Hematopoietic multipotent progenitor cell treated with erythropoietin and hydrocortisone succinate and interleukin-3 and kit ligand, for 17 days (in vitro differentiated cells): ENCODE results near the gene MYO9A.
"Not testable (repeated sequence)": the region's sequence is repeated elsewhere in the genome, so short reads cannot be mapped to it uniquely, and the experiment has no call there.

ENCODE experiments used
- DNase-seq: peaks from one replicate; pipeline ENCODE4 v3.0.0-alpha.2; 2015; ENCODE audit warnings: low spot score

Gene MYO9A

DNA sequence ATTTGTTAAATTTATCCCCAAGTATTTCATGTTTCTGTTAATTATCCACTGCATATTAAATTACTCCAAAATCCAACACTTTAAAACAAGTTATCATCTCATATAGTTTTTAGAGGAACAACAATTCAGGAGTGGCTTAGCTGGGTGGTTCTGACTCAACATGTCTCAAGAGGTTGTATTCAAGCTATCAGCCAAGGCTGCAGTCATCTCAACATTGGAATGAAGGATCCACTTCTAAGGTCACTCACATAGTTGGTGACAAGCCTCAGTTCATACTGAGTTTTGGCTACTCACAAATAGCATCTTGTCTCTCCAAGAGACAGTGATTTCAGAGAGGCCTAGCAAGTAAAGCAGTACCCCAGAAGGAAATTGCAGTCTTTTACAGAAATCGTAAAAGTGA lies 172.9 kb downstream of the MYO9A start:
- DNase-seq = no peak

GRCh38 chr15:71943806-71944205 lies 174.1 kb downstream of the MYO9A start:
- no peak for DNase-seq

GRCh38 chr15:71939981-71940588 lies 177.9 kb downstream of the MYO9A start:
- DNase-seq = no peak

DNA sequence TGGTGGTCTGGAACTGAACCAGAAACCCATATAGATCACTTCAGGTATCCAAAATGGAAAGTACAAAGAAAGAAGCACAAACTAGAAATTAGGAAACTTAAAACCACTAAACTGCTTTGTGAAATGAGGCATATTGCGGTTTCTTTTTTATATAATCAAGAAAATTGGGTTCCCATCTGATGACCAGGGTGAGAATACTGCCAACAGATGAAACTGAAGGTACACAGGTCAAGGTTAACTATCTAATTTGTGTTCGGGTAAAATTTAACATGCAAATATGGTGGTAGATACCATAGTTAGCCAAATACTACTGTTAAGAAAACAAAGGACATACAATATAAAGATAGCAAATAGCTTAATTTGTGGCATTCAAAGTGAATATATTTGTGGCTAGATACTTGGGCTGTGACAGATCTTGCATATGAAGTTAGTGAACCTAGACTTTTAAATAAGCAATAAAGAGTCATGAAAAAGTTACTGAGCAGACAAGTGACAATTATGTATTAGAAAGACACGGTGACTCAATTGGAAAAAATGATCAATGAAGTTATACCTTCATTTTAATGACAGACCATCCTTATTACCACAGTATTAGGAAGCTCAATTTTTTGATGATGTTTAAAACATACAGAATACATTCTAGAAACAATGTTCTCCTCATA lies 180.2 kb downstream of the MYO9A start:
- no peak for DNase-seq

DNA sequence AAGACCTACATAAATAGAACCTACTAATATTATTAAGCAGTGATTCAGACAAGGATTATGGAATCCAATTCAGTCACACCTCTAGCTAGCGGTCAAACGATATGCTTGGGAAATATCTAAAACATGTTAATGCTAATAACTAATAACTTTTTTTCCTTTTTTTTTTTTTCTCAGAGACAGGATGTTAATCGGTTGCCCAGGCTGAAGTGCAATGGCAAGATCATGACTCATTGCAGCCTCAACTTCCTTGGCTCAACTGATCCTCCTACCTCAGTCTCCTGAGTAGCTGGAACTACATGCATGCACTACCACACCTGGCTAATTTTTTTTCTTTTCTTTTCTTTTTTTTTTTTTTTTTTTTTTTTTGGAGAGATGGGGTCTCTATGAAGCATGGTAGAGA lies 183.5 kb downstream of the MYO9A start:
- no peak for DNase-seq

- DNase-seq = no peak
Measured at GRCh38 chr15:71932689-71933088, 185.3 kb downstream of the MYO9A start.

DNA sequence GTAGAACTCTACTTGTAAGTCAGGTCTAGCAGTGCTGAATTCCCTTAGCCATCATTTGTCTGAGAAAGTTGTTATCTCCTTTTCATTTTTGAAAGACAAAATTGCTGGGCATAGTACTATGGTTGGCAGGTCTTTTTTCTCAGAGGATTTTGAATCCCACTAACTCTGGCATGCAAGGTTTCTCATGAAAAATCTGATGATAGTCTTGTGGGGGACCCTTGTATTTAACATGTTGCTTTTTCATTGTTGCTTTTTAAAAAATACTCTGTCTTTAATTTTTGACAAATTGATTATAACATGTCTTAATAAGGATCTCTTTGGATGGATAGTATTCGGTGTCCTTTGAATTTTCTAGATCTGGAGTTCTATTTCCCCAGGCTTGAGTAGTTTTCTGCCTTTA lies 186.7 kb downstream of the MYO9A start:
- no peak for DNase-seq

DNA sequence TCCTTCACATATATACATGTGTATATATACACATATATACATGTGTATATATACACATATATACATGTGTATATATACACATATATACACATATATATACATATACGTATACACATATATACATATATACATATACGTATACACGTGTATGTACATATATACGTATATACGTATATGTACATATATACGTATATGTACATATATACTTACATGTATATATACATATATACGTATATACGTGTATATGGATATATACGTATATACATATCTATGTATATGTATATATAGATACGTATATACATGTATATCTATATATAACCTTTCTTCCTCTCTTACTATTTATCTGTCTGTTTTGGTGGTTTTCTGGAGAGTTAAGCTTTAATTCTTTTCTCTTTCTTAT lies 192.8 kb downstream of the MYO9A start:
- no peak for DNase-seq

DNA sequence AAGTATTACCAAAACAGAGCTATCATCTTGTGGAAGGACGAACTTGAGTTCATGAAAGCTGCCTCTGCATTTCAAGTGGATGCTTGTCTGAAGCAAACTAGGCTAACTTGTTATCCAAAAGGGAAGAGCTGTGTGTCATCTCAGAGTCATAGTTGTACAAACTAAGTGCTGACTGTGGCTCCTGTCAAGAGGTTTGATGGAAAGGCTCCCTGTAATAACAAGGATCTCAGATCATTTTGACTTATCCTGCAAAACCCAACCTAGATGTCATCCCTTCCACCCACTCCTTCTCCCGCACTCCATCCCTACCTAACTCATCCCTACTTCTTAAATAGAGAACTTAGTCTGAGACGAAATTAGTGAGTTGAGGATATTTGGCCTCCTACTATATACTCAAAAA lies 196.8 kb downstream of the MYO9A start:
- no peak for DNase-seq

- DNase-seq = no peak
Measured at GRCh38 chr15:71920573-71920972, 197.4 kb downstream of the MYO9A start.

GRCh38 chr15:71916834-71917233 lies 201.1 kb downstream of the MYO9A start:
- DNase-seq = no peak

DNA sequence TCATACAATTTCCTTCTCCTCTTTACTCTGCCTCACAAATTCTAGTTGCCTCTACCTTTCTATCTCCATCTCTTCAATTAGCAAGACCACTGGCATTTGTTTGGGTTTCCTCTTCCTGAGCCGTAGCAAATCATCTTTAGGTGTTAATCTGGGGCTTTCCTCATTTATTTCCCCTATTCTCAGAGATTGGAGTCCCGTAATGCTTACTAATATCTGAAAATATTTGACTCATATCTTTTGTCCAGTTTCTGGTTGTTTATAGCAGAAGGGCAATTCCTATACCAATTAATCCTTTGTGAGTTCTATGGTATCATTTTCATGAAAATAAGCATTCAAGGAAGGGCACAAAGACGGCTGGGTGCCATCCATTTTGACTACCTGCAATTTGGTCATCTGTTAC lies 203.9 kb downstream of the MYO9A start:
- DNase-seq = no peak

- no peak for DNase-seq
Measured at GRCh38 chr15:71899674-71900073, 218.3 kb downstream of the MYO9A start.

GRCh38 chr15:71893691-71894090 lies 224.3 kb downstream of the MYO9A start:
- no peak for DNase-seq

GRCh38 chr15:71892335-71892734 lies 225.6 kb downstream of the MYO9A start:
- DNase-seq = no peak

GRCh38 chr15:71891026-71891425 lies 226.9 kb downstream of the MYO9A start:
- DNase-seq = no peak

- DNase-seq = no peak
Measured at GRCh38 chr15:71889947-71890346, 228.0 kb downstream of the MYO9A start.

- DNase-seq = no peak
Measured at GRCh38 chr15:71889385-71889784, 228.6 kb downstream of the MYO9A start.

DNA sequence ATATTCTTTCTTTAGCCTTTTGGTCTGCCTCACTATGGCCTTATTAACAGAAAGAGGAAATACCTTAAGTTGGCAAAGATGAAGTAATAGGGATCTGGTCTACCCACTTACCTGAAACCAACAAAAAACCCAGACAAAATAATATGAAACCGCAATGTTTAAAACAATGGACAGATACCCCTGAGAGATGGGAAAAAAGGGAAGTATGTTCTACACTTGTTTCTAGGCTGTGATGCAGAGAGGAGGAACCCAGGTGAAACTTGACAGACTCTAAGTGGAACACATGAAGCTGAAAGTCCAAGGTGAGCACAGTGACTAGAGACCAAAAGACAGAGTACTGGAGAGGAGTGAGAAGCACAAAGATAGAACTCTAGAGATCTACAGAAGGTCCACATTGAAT lies 229.2 kb downstream of the MYO9A start:
- DNase-seq = no peak

- DNase-seq = no peak
Measured at GRCh38 chr15:71885390-71885789, 232.6 kb downstream of the MYO9A start.

- DNase-seq = no peak
Measured at GRCh38 chr15:71883447-71883846, 234.5 kb downstream of the MYO9A start.

- no peak for DNase-seq
Measured at GRCh38 chr15:71880276-71880675, 237.7 kb downstream of the MYO9A start.

DNA sequence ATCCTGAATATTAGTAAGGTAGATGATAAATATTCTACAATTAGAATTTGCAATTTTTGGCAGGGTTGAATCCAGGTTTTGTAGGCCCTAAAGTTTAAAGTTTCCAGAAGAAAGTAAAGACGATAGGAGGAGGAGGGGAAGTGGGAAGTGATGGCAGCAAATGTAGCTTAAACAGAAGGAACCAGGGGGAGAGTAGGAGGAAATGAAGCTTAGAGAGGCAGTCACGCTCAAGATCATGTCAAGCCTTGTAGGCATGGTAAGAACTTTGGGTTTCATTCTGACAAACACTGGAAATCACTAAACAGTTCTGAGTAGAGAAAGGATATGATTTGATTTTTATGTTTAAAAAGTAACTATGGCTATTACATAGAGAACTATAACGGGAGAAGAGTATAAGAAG lies 243.7 kb downstream of the MYO9A start:
- DNase-seq = no peak

DNA sequence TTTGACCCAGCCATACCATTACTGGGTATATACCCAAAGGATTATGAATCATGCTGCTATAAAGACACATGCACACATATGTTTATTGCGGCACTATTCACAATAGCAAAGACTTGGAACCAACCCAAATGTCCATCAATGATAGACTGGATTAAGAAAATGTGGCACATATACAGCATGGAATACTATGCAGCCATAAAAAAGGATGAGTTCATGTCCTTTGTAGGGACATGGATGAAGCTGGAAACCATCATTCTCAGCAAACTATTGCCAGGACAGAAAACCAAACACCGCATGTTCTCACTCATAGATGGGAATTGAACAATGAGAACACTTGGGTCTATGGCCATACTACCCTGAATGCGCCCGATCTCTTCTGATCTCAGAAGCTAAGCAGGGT lies 259.7 kb downstream of the MYO9A start:
- not testable (repeated sequence) for DNase-seq
